Colonic mucosa (tissue), 4 donors: Measurements from ENCODE around the gene PCNX3. TPM values are rescaled to one million over a fixed set of nuclear protein-coding genes. Genes with fewer than 3 reads are reported as not detected.

ENCODE experiments used
- DNase-seq: peaks from one replicate; pipeline ENCODE4 v3.0.0-alpha.2; 2020
- H3K27ac ChIP-seq: fragments of 200-600 bp; one replicate; pipeline ENCODE4 v1.8.0; 2021
- H3K27me3 ChIP-seq: fragments of 200-600 bp; one replicate; pipeline ENCODE4 v1.8.0; 2021
- H3K36me3 ChIP-seq: fragments of 200-600 bp; one replicate; pipeline ENCODE4 v1.8.0; 2021
- H3K4me1 ChIP-seq: fragments of 200-600 bp; one replicate; pipeline ENCODE4 v1.8.0; 2021; ENCODE audit warnings: mild to moderate bottlenecking
- H3K4me3 ChIP-seq: fragments of 200-600 bp; one replicate; pipeline ENCODE4 v1.8.0; 2021
- H3K9ac ChIP-seq, 2 donors: one replicate each; pipeline ENCODE4 v1.7.0; 2013; ENCODE audit warnings: control low read depth in 2 of 2, low read depth in 2 of 2, low read length in 2 of 2
- H3K9me3 ChIP-seq: fragments of 200-600 bp; one replicate; pipeline ENCODE4 v1.8.0; 2021
- CTCF ChIP-seq: fragments of 200-600 bp; IDR thresholded peaks from one replicate; pipeline ENCODE4 v1.8.0; 2022; ENCODE audit warnings: antibody characterized with exemption, mild to moderate bottlenecking
- intact Hi-C: fragments of 100-400 bp; cut with DNase I; formaldehyde crosslinking; loops from one replicate; pipeline ENCODE4 v1.14.1; 2022
- total RNA-seq, 2 donors: library from RNA; stranded (reverse); fragmentation: NEBNext Ultra II Directional in 1 of 2; extraction: Animal tissue kit (Norgen Biotek cat#: 25700) in 1 of 2; gene quantifications; one replicate each; pipeline ENCODE4 v1.2.1, GENCODE V29; 2021
- donor health status: healthy.
- donor health status: DM: no; HTN: no; CAD: no.
- donor health status: DM: no; HTN: no; CAD: no.

The PCNX3 gene
- total RNA-seq, 2 donors from 2014 or later, result 41.5 to 72.4 TPM

GRCh38 chr11:65623177-65623576, 7.6 kb downstream of the PCNX3 start:
- intact Hi-C loops, result loop anchor here (10.0 kb wide), 1 partner anchor 82 kb away; no protein-coding TSS in a partner anchor
- no peak for DNase-seq
- Histone ChIP-seq H3K4me3 (no peak overlapping the region), H3K9ac (no peak overlapping the region), H3K4me1 (no peaks in the 10 kb centered on the region), H3K27ac (no peak overlapping the region), H3K9me3 (no peaks in the 10 kb centered on the region), H3K36me3 (peaks cover 23% of the 10 kb centered on the region), H3K27me3 (no peaks in the 10 kb centered on the region)
- TF ChIP-seq CTCF, result no peak

GRCh38 chr11:65623852-65624616, 8.5 kb downstream of the PCNX3 start:
- no peak for TF ChIP-seq CTCF
- H3K4me1 ChIP-seq, result no peaks in the 10 kb centered on the region
- H3K9me3 ChIP-seq, result no peaks in the 10 kb centered on the region
- H3K27me3 ChIP-seq, result no peaks in the 10 kb centered on the region
- H3K27ac ChIP-seq, result no peak overlapping the region
- no peak for DNase-seq
- H3K36me3 ChIP-seq, result peaks cover 18% of the 10 kb centered on the region
- intact Hi-C loops, result loop anchor here (10.0 kb wide), 1 partner anchor 81 kb away; no protein-coding TSS in a partner anchor
- no peak overlapping the region for H3K9ac ChIP-seq
- H3K4me3 ChIP-seq, result no peak overlapping the region

- intact Hi-C loops, result loop anchor here (10.0 kb wide), 1 partner anchor 80 kb away; no protein-coding TSS in a partner anchor
- no peak for TF ChIP-seq CTCF
- no peak for DNase-seq
- Histone ChIP-seq H3K27me3 (no peaks in the 10 kb centered on the region), H3K27ac (no peak overlapping the region), H3K36me3 (peaks cover 24% of the 10 kb centered on the region), H3K4me3 (no peak overlapping the region), H3K9ac (no peak overlapping the region), H3K9me3 (no peaks in the 10 kb centered on the region), H3K4me1 (no peaks in the 10 kb centered on the region)
These were observed 9.5 kb downstream of the PCNX3 start for GRCh38 chr11:65624931-65625627.

- H3K36me3 ChIP-seq, result peaks cover 24% of the 10 kb centered on the region
- no peaks in the 10 kb centered on the region for H3K9me3 ChIP-seq
- intact Hi-C loops, result loop anchor here (10.0 kb wide), 1 partner anchor 79 kb away; no protein-coding TSS in a partner anchor
- DNase-seq, result peak; percentile 66
- no peaks in the 10 kb centered on the region for H3K27me3 ChIP-seq
- no peaks in the 10 kb centered on the region for H3K4me1 ChIP-seq
- H3K27ac ChIP-seq, result no peak overlapping the region
- peak; percentile 73 for TF ChIP-seq CTCF
- H3K9ac ChIP-seq, result no peak overlapping the region
- no peak overlapping the region for H3K4me3 ChIP-seq
These were observed 10.2 kb downstream of the PCNX3 start for GRCh38 chr11:65625628-65626342.

- Histone ChIP-seq H3K36me3 (peaks cover 24% of the 10 kb centered on the region), H3K9me3 (no peaks in the 10 kb centered on the region), H3K27me3 (no peaks in the 10 kb centered on the region), H3K4me3 (no peak overlapping the region), H3K9ac (no peak overlapping the region), H3K4me1 (no peaks in the 10 kb centered on the region), H3K27ac (no peak overlapping the region)
- intact Hi-C loops, result loop anchor here (10.0 kb wide), 1 partner anchor 78 kb away; no protein-coding TSS in a partner anchor
- no peak for TF ChIP-seq CTCF
- no peak for DNase-seq
These were observed 11.6 kb downstream of the PCNX3 start for GRCh38 chr11:65627202-65627601.
